Liver (tissue), 9 donors: ENCODE results near the gene C4orf54. TPM values are rescaled to one million over a fixed set of nuclear protein-coding genes. Genes with fewer than 3 reads are reported as not detected.

Experiments
- DNase-seq: peaks from one replicate; pipeline ENCODE4 v3.0.0-alpha.2; 2017; ENCODE audit warnings: low spot score
- H3K27ac ChIP-seq, 2 donors: one replicate each; pipeline ENCODE4 v1.7.0; 2013; ENCODE audit warnings: inconsistent platforms in 2 of 2, low read length in 2 of 2, control low read depth in 1 of 2, low read depth in 1 of 2, mild to moderate bottlenecking in 1 of 2
- H3K27me3 ChIP-seq, 4 donors: one replicate each; pipeline versions ENCODE4 v1.6.1 to v1.7.0; 2013; ENCODE audit warnings: low read length in 3 of 4, inconsistent platforms in 1 of 4, mild to moderate bottlenecking in 1 of 4, moderate library complexity in 1 of 4; ENCODE audit not compliant: control insufficient read depth in 4 of 4, insufficient read depth in 4 of 4
- H3K36me3 ChIP-seq, 4 donors: one replicate each; pipeline versions ENCODE4 v1.6.1 to v1.7.0; 2013; ENCODE audit warnings: low read length in 3 of 4, mild to moderate bottlenecking in 3 of 4, low read depth in 1 of 4, moderate library complexity in 1 of 4; ENCODE audit not compliant: control insufficient read depth in 4 of 4, insufficient read depth in 3 of 4
- H3K4me1 ChIP-seq, 4 donors: one replicate each; pipeline versions ENCODE4 v1.6.1 to v1.7.0; 2013; ENCODE audit warnings: low read length in 3 of 4, mild to moderate bottlenecking in 3 of 4, moderate library complexity in 1 of 4; ENCODE audit not compliant: control insufficient read depth in 4 of 4, insufficient read depth in 4 of 4
- H3K4me3 ChIP-seq, 3 donors: one replicate each; pipeline versions ENCODE4 v1.6.1 to v1.7.0; 2013; ENCODE audit warnings: low read length in 3 of 3, control low read depth in 1 of 3, low read depth in 1 of 3, mild to moderate bottlenecking in 1 of 3
- H3K9ac ChIP-seq, 2 donors: one replicate each; pipeline ENCODE4 v1.7.0; 2013; ENCODE audit warnings: low read length in 2 of 2, mild to moderate bottlenecking in 2 of 2, moderate library complexity in 2 of 2, control low read depth in 1 of 2, low read depth in 1 of 2
- H3K9me3 ChIP-seq, 4 donors: one replicate each; pipeline versions ENCODE4 v1.6.1 to v1.7.0; 2013; ENCODE audit warnings: low read length in 3 of 4; ENCODE audit not compliant: control insufficient read depth in 4 of 4
- EGR1 ChIP-seq, 2 donors: IDR thresholded peaks; 2 replicates each; pipeline ENCODE4 v1.6.1; 2016 to 2018; ENCODE audit warnings: antibody characterized with exemption in 2 of 2, low read depth in 2 of 2
- FOXA1 ChIP-seq: IDR thresholded peaks from 2 replicates; pipeline ENCODE4 v1.6.1; 2016; ENCODE audit warnings: antibody characterized with exemption
- FOXA2 ChIP-seq: IDR thresholded peaks from 2 replicates; pipeline ENCODE4 v1.6.1; 2016; ENCODE audit warnings: antibody characterized with exemption
- GABPA ChIP-seq, 2 donors: IDR thresholded peaks in 1 of 2; conservative IDR thresholded peaks in 1 of 2; 2 replicates each; pipeline ENCODE4 v1.6.1; 2016; ENCODE audit warnings: antibody characterized with exemption in 2 of 2, mild to moderate bottlenecking in 1 of 2, moderate library complexity in 1 of 2
- HNF4A ChIP-seq, 2 donors: conservative IDR thresholded peaks; 2 replicates each; pipeline ENCODE4 v1.6.1; 2016; ENCODE audit warnings: antibody characterized with exemption in 2 of 2, mild to moderate bottlenecking in 2 of 2
- HNF4G ChIP-seq: IDR thresholded peaks from 2 replicates; pipeline ENCODE4 v1.6.1; 2016; ENCODE audit warnings: antibody characterized with exemption
- JUND ChIP-seq, 2 donors: IDR thresholded peaks; 2 replicates each; pipeline ENCODE4 v1.6.1; 2016; ENCODE audit warnings: antibody characterized with exemption in 2 of 2
- NR2F2 ChIP-seq: IDR thresholded peaks from 2 replicates; pipeline ENCODE4 v1.6.1; 2016; ENCODE audit warnings: antibody characterized with exemption
- RAD21 ChIP-seq, 2 donors: IDR thresholded peaks; 2 replicates each; pipeline ENCODE4 v1.6.1; 2016; ENCODE audit warnings: antibody characterized with exemption in 2 of 2, mild to moderate bottlenecking in 2 of 2
- RXRA ChIP-seq, 2 donors: IDR thresholded peaks; 2 replicates each; pipeline ENCODE4 v1.6.1; 2017 to 2018; ENCODE audit warnings: antibody characterized with exemption in 2 of 2, mild to moderate bottlenecking in 1 of 2
- SP1 ChIP-seq: IDR thresholded peaks from 2 replicates; pipeline ENCODE4 v1.6.1; 2018; ENCODE audit warnings: antibody characterized with exemption, mild to moderate bottlenecking
- TAF1 ChIP-seq: conservative IDR thresholded peaks from 2 replicates; pipeline ENCODE4 v1.6.1; 2016; ENCODE audit warnings: antibody characterized with exemption, mild to moderate bottlenecking
- YY1 ChIP-seq: IDR thresholded peaks from 2 replicates; pipeline ENCODE4 v1.6.1; 2016; ENCODE audit warnings: antibody characterized with exemption, mild to moderate bottlenecking
- WGBS: extraction: QIAGEN DNeasy Blood & Tissue Kit; methylation state at CpG from one replicate; pipeline ENCODE4 v1.1.7; 2013; 5-methylcytosine and 5-hydroxymethylcytosine counted together
- polyA plus RNA-seq, 2 donors: library from polyadenylated mRNA; stranded (reverse) in 1 of 2; unstranded in 1 of 2; fragments of 200-250 nt in 1 of 2; fragments of >200 nt in 1 of 2; fragmentation: Nextera tagmentation in 1 of 2; extraction: Ambion mirVana in 1 of 2; gene quantifications; one replicate each; pipeline versions ENCODE4 v1.2.1 to v1.2.3, GENCODE V29; 2013 to 2015
- total RNA-seq, 2 donors: library from RNA; depleted of rRNA; stranded (reverse); fragments of >200 nt; gene quantifications; one replicate each; pipeline ENCODE4 v1.2.3, GENCODE V29; 2014
- TF ChIP-seq, protein P1 (sequence below): fragments of 150-350 bp; IDR thresholded peaks from 2 replicates; pipeline ENCODE4 v1.5.1; 2017; ENCODE audit warnings: improper control_type of control experiment, low read depth, low read length; ENCODE audit not compliant: missing input control
- TF ChIP-seq, protein P2 (sequence below): IDR thresholded peaks from 2 replicates; pipeline ENCODE4 v1.6.1; 2016; ENCODE audit warnings: antibody characterized with exemption
- TF ChIP-seq, protein P3 (sequence below): IDR thresholded peaks from 2 replicates; pipeline ENCODE4 v1.6.1; 2016; ENCODE audit warnings: antibody characterized with exemption, mild to moderate bottlenecking
- TF ChIP-seq, protein P4 (sequence below): IDR thresholded peaks from 2 replicates; pipeline ENCODE4 v1.6.1; 2016; ENCODE audit warnings: antibody characterized with exemption
- TF ChIP-seq, protein P5 (sequence below): IDR thresholded peaks from 2 replicates; pipeline ENCODE4 v1.6.1; 2016; ENCODE audit warnings: antibody characterized with exemption
- donor health status: healthy.
- donor health status: healthy.
- donor health status: healthy.
- donor health status: healthy.
- donor health status: healthy.

Gene C4orf54
- total and polyA plus RNA-seq, 4 donors, result under 0.01 TPM; not detected in 3

DNA sequence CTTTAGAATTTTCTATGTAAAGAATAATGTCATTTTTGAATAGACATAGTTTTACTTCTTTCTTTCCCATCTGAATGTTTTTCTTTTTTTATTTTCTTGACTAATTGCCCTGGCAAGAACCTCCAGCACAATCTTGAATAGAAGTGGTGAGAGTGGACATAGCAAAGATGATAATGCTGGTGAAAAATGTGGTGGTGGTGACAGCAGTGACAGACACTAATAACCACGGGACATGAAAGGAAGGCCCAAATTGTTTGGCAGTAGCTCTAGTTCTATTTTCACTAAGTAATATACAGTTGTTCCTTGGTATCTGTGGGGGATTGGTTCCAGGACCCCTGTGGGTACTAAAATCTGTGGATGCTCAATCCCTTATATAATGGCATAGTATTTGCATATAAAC, 29.6 kb downstream of the C4orf54 start:
- WGBS, result 85% methylated on average over 1 of the region's 1 CpG
- Histone ChIP-seq H3K27me3 (no peaks in the 10 kb centered on the region), H3K9ac (no peak overlapping the region), H3K36me3 (peaks cover 0 to 23% (median 6%) of the 10 kb centered on the region in 4 donors), H3K9me3 (no peaks in the 10 kb centered on the region), H3K4me3 (no peak overlapping the region), H3K27ac (no peak overlapping the region), H3K4me1 (no peaks in the 10 kb centered on the region)
- no peak for DNase-seq
- no peak for TF ChIP-seq FOXA2
- TF ChIP-seq HNF4A (conservative IDR thresholded peaks at IDR 0.05), result no peak
- no peak for TF ChIP-seq YY1
- TF ChIP-seq, protein P1, sequence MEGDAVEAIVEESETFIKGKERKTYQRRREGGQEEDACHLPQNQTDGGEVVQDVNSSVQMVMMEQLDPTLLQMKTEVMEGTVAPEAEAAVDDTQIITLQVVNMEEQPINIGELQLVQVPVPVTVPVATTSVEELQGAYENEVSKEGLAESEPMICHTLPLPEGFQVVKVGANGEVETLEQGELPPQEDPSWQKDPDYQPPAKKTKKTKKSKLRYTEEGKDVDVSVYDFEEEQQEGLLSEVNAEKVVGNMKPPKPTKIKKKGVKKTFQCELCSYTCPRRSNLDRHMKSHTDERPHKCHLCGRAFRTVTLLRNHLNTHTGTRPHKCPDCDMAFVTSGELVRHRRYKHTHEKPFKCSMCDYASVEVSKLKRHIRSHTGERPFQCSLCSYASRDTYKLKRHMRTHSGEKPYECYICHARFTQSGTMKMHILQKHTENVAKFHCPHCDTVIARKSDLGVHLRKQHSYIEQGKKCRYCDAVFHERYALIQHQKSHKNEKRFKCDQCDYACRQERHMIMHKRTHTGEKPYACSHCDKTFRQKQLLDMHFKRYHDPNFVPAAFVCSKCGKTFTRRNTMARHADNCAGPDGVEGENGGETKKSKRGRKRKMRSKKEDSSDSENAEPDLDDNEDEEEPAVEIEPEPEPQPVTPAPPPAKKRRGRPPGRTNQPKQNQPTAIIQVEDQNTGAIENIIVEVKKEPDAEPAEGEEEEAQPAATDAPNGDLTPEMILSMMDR, result no peak
- TF ChIP-seq SP1, result no peak
- TF ChIP-seq, protein P2, sequence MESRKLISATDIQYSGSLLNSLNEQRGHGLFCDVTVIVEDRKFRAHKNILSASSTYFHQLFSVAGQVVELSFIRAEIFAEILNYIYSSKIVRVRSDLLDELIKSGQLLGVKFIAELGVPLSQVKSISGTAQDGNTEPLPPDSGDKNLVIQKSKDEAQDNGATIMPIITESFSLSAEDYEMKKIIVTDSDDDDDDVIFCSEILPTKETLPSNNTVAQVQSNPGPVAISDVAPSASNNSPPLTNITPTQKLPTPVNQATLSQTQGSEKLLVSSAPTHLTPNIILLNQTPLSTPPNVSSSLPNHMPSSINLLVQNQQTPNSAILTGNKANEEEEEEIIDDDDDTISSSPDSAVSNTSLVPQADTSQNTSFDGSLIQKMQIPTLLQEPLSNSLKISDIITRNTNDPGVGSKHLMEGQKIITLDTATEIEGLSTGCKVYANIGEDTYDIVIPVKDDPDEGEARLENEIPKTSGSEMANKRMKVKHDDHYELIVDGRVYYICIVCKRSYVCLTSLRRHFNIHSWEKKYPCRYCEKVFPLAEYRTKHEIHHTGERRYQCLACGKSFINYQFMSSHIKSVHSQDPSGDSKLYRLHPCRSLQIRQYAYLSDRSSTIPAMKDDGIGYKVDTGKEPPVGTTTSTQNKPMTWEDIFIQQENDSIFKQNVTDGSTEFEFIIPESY, result no peak
- no peak for TF ChIP-seq FOXA1
- no peak for TF ChIP-seq RAD21 (IDR thresholded peaks at IDR 0.05)
- TF ChIP-seq, protein P3, sequence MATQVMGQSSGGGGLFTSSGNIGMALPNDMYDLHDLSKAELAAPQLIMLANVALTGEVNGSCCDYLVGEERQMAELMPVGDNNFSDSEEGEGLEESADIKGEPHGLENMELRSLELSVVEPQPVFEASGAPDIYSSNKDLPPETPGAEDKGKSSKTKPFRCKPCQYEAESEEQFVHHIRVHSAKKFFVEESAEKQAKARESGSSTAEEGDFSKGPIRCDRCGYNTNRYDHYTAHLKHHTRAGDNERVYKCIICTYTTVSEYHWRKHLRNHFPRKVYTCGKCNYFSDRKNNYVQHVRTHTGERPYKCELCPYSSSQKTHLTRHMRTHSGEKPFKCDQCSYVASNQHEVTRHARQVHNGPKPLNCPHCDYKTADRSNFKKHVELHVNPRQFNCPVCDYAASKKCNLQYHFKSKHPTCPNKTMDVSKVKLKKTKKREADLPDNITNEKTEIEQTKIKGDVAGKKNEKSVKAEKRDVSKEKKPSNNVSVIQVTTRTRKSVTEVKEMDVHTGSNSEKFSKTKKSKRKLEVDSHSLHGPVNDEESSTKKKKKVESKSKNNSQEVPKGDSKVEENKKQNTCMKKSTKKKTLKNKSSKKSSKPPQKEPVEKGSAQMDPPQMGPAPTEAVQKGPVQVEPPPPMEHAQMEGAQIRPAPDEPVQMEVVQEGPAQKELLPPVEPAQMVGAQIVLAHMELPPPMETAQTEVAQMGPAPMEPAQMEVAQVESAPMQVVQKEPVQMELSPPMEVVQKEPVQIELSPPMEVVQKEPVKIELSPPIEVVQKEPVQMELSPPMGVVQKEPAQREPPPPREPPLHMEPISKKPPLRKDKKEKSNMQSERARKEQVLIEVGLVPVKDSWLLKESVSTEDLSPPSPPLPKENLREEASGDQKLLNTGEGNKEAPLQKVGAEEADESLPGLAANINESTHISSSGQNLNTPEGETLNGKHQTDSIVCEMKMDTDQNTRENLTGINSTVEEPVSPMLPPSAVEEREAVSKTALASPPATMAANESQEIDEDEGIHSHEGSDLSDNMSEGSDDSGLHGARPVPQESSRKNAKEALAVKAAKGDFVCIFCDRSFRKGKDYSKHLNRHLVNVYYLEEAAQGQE, result no peak
- TF ChIP-seq, protein P4, sequence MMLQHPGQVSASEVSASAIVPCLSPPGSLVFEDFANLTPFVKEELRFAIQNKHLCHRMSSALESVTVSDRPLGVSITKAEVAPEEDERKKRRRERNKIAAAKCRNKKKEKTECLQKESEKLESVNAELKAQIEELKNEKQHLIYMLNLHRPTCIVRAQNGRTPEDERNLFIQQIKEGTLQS, result no peak
- no peak for TF ChIP-seq RXRA (IDR thresholded peaks at IDR 0.05)
- no peak for TF ChIP-seq NR2F2
- no peak for TF ChIP-seq GABPA (IDR thresholded peaks at IDR 0.05 in 1 of 2, conservative IDR thresholded peaks at IDR 0.05 in 1 of 2)
- TF ChIP-seq, protein P5, sequence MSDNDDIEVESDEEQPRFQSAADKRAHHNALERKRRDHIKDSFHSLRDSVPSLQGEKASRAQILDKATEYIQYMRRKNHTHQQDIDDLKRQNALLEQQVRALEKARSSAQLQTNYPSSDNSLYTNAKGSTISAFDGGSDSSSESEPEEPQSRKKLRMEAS, result no peak
- no peak for TF ChIP-seq JUND (IDR thresholded peaks at IDR 0.05)
- TF ChIP-seq TAF1, result no peak

DNA sequence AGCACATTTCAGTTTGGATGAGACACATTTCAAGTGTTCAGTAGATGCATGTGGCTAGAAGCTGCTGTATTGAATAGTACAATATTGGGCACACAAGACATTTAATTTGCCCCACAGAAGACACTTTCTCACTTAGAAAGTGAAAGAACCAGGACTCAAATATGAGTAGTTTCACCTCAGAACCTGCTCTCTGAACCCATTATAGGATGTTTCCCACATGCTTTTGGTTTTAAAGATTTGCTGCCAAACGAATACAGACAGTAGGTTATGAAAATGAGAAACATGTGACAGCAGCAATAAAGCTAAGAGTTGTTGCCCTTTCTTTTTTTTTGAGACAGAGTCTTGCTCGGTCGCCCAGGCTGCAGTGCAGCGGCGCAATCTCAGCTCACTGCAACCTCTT, 32.3 kb downstream of the C4orf54 start:
- H3K9me3 ChIP-seq, result no peaks in the 10 kb centered on the region
- no peak overlapping the region for H3K9ac ChIP-seq
- H3K27ac ChIP-seq, result no peak overlapping the region
- 89% methylated on average over 5 of the region's 5 CpGs for WGBS
- TF ChIP-seq HNF4A (conservative IDR thresholded peaks at IDR 0.05) (no peak), FOXA2 (no peak), EGR1 (IDR thresholded peaks at IDR 0.05; ENCODE audit: low read depth in 2 of 2) (no peak), RXRA (IDR thresholded peaks at IDR 0.05) (no peak), HNF4G (no peak), GABPA (IDR thresholded peaks at IDR 0.05 in 1 of 2, conservative IDR thresholded peaks at IDR 0.05 in 1 of 2) (no peak)
- TF ChIP-seq, protein P1, result no peak
- TF ChIP-seq, protein P3, result no peak
- no peak overlapping the region for H3K4me3 ChIP-seq
- H3K4me1 ChIP-seq, result no peaks in the 10 kb centered on the region
- H3K36me3 ChIP-seq, result peaks cover 4 to 48% (median 28%) of the 10 kb centered on the region in 4 donors
- DNase-seq, result no peak
- no peaks in the 10 kb centered on the region for H3K27me3 ChIP-seq
